Heart left ventricle (tissue), 13 donors: ENCODE results near the gene RAB13.

Experiments
- CTCF ChIP-seq, 12 donors: fragments of 200-600 bp; sonication (generic) in 4 of 12; IDR thresholded peaks; one replicate each; pipeline versions ENCODE4 v1.5.0 to v1.8.0; 2018 to 2022; ENCODE audit warnings: antibody characterized with exemption in 12 of 12, mild to moderate bottlenecking in 5 of 12
- POLR2A ChIP-seq, 2 donors: fragments of 450-650 bp; IDR thresholded peaks; one replicate each; pipeline ENCODE4 v1.6.1; 2017; ENCODE audit warnings: antibody characterized with exemption in 2 of 2, mild to moderate bottlenecking in 2 of 2, moderate library complexity in 2 of 2
- donor health status: ischemic (EF 13 %, LVEDD 7.1; RV severe dilation, severe dysfunction).
- donor health status: DM: no; HTN: yes; CAD: no.
- donor health status: DM: no; HTN: no; CAD: no.
- donor health status: ischemic (EF 25% LVEDD 6.9; RV normal size, moderate dysfunction).
- donor health status: ischemic (EF 25% LVEDD 5.7; RV mildly dilated, moderate dysfunction).
- donor health status: ischemic (EF 35%, LVEDD 5.7; RV mildly dilated, moderate dysfunction).
- donor health status: nonischemic (EF 11% LVEDD 7.7; RV severe dilation, severe dysfunction).
- donor health status: DM: yes; HTN: yes; CAD: no.
- donor health status: PGD.
- donor health status: ischemic (EF 29% LVEDD 5.4; RV normal size, mild dysfunction).
- donor health status: nonischemic (EF 23%, LVEDD 6.1; RV moderate dilation, normal function).

- TF ChIP-seq CTCF (IDR thresholded peaks at IDR 0.05) (no peak), POLR2A (IDR thresholded peaks at IDR 0.05) (no peak)
Measured at GRCh38 chr1:153991151-153991630, 5.1 kb upstream of the RAB13 start.
